Common myeloid progenitor, CD34-positive (primary cell): ENCODE measurements around the gene TAT.

ENCODE experiments used
- CTCF ChIA-PET: fragments of 350-600 bp; sonication (Branson Sonifier 250); formaldehyde crosslinking; loops from one replicate; lab custom pipeline; 2021; ENCODE audit warnings: antibody characterized with exemption; lab: Charles Lee
- POLR2A ChIA-PET: fragments of 350-600 bp; sonication (Branson Sonifier 250); formaldehyde crosslinking; loops from one replicate; lab custom pipeline; 2021; ENCODE audit warnings: antibody characterized with exemption; lab: Charles Lee
- DNase-seq, 3 donors: peaks; one replicate each; pipeline versions ENCODE4 v3.0.0 to v3.0.0-alpha.2; 2013
- H3K27ac ChIP-seq, 2 experiments: 1 replicate in 1 of 2; 2 replicates in 1 of 2; pipeline ENCODE4 v1.7.0; 2013; ENCODE audit warnings: inconsistent platforms in 2 of 2, low read length in 2 of 2, mild to moderate bottlenecking in 2 of 2, low read depth in 1 of 2, moderate library complexity in 1 of 2; ENCODE audit not compliant: severe bottlenecking in 2 of 2, insufficient read depth in 1 of 2, poor library complexity in 1 of 2
- H3K27me3 ChIP-seq, 5 experiments: replicated peaks in 2 of 5; 1 replicate in 3 of 5; 2 replicates in 2 of 5; pipeline versions ENCODE4 v1.6.1 to v1.7.0; 2013; ENCODE audit warnings: low read length in 4 of 5, mild to moderate bottlenecking in 2 of 5, moderate library complexity in 2 of 5, inconsistent platforms in 1 of 5; ENCODE audit not compliant: insufficient read depth in 5 of 5, control insufficient read depth in 4 of 5
- H3K36me3 ChIP-seq, 4 experiments: 1 replicate in 2 of 4; 2 replicates in 2 of 4; pipeline versions ENCODE4 v1.6.1 to v1.7.0; 2013; ENCODE audit warnings: low read length in 3 of 4, control low read depth in 1 of 4, mild to moderate bottlenecking in 1 of 4; ENCODE audit not compliant: control insufficient read depth in 4 of 4, insufficient read depth in 4 of 4
- H3K4me1 ChIP-seq, 4 experiments: 1 replicate in 3 of 4; 2 replicates in 1 of 4; pipeline versions ENCODE4 v1.6.1 to v1.7.1; 2013; ENCODE audit warnings: low read length in 3 of 4, mild to moderate bottlenecking in 3 of 4, control low read depth in 1 of 4, inconsistent platforms in 1 of 4, moderate library complexity in 1 of 4; ENCODE audit not compliant: control insufficient read depth in 4 of 4, insufficient read depth in 4 of 4; ENCODE audit errors: control extremely low read depth in 1 of 4
- H3K4me3 ChIP-seq, 7 experiments: 1 replicate in 4 of 7; 2 replicates in 3 of 7; pipeline versions ENCODE4 v1.5.1 to v1.7.0; 2013; ENCODE audit warnings: mild to moderate bottlenecking in 7 of 7, low read length in 6 of 7, moderate library complexity in 6 of 7, inconsistent platforms in 2 of 7, low read depth in 2 of 7, control low read depth in 1 of 7; ENCODE audit not compliant: insufficient read depth in 4 of 7, control insufficient read depth in 1 of 7; ENCODE audit errors: extremely low read depth in 1 of 7
- H3K9me3 ChIP-seq, 5 experiments: 1 replicate in 4 of 5; 2 replicates in 1 of 5; pipeline versions ENCODE4 v1.6.1 to v1.7.1; 2013; ENCODE audit warnings: low read length in 4 of 5, mild to moderate bottlenecking in 2 of 5, inconsistent platforms in 1 of 5, low read depth in 1 of 5, moderate library complexity in 1 of 5; ENCODE audit not compliant: control insufficient read depth in 4 of 5, insufficient read depth in 2 of 5; ENCODE audit errors: control extremely low read depth in 1 of 5
- WGBS: methylation state at CpG from one replicate; pipeline ENCODE4 v1.1.5; 2013; ENCODE audit not compliant: insufficient coverage; 5-methylcytosine and 5-hydroxymethylcytosine counted together

Gene TAT

DNA sequence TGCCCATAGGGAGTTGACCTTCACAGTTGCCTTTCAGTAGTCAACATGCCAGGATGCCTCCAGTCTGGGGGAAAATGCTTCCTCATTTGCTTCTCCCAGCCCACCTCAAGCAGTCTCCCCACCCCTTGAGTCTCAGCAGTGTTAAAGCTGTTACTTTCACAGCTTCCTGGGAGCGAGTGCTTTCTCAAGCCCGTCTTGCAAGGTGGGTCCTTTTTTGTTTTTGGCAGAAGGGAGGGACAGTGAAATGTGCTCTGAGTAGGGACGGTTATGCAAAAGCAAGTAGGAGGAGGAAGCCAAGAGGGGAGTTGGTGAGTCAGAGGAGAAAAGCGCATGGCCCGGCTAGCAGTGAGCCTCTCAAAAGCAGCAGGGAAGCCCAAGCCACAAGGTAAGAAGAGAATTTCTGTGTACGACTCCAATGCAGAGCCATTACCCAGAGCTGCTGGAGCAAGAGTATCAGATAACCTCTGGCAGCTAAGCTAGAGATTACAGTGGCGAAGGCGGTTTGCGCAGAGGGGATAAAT lies 50.7 kb downstream of the TAT start, which contains the start of gene CHST4:
Gene CHST4 (plus strand): TSS at position 316 of the 521 bp plus-strand sequence. CDS start 10,252 bp downstream, outside the sequence.
- Histone ChIP-seq H3K27ac (no peak within 1 kb of the TSS), H3K9me3 (no peaks in the 10 kb centered on the region), H3K4me3 (peak within 1 kb of the TSS in 1 of 7 experiments; percentile 13), H3K36me3 (no peaks in the 10 kb centered on the region), H3K27me3 (peaks cover 2 to 16% (median 7%) of the 10 kb centered on the region in 5 experiments), H3K4me1 (peaks cover 0 to 6% (median 3%) of the 10 kb centered on the region in 4 experiments)
- POLR2A ChIA-PET: no interaction called here
- DNase-seq: peak in 2 of 3 donors; percentile 32 to 43
- 25% methylated on average over 8 of the region's 9 CpGs for WGBS
- CTCF ChIA-PET: interaction anchor here (0.6 to 1.7 kb wide), 4 partner anchors 10 to 85 kb away, joined by 3 to 7 read pairs (median 4); no protein-coding TSS in a partner anchor

DNA sequence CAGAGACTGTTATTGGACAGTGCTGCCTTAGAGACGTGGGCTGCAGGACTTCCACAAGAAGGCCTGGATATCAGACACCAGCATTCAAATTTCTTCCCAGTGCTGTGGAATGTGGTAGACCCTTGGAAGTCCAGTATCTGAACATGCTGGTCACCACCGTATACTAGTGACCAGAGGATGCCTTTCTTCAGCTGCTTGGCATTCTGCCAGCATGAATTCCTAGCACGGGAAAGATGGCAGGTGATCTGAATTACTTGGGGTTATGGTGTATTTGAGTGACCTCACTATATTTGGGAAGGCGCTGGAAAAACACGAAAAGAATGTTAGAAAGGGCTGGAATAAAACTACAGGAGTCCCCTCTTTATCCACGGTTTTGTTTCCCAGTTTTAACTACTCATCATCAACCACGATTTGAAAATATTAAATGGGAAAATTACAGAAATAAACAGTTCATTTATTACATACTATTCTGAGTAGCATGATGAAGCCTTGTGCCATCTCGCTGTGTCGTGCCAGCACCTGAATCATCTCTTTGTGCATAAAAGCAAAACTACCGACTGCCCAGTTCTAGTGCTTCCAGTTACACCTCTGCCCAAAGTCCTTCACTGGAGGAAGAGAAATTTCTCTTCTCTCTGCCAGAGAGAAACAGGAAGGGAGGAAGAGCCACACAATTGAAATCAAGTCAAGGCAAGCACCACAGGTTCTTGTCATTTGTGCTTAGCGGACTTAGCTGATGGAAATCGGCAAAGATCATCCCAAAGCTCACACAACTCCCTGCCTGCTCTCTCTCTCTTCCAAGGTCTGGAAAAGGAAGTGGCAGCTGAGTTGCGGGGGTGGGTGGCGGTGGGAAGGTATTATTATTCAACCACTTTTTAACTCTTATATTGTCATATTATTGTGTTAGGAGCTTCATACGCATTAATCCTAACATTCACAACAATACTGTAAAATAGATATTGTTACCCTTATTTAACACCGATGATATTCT lies 52.0 kb downstream of the TAT start:
- Histone ChIP-seq H3K9me3 (no peaks in the 10 kb centered on the region), H3K36me3 (no peaks in the 10 kb centered on the region), H3K27ac (no peak overlapping the region), H3K27me3 (peaks cover 2 to 16% (median 7%) of the 10 kb centered on the region in 5 experiments), H3K4me1 (peaks cover 0 to 6% (median 3%) of the 10 kb centered on the region in 4 experiments), H3K4me3 (no peak overlapping the region)
- no peak for DNase-seq
- POLR2A ChIA-PET: no interaction called here
- CTCF ChIA-PET: interaction anchor here (1.7 kb wide), 1 partner anchor 13 kb away, joined by 7 read pairs; no protein-coding TSS in a partner anchor
- WGBS: 92% methylated on average over 6 of the region's 16 CpGs

DNA sequence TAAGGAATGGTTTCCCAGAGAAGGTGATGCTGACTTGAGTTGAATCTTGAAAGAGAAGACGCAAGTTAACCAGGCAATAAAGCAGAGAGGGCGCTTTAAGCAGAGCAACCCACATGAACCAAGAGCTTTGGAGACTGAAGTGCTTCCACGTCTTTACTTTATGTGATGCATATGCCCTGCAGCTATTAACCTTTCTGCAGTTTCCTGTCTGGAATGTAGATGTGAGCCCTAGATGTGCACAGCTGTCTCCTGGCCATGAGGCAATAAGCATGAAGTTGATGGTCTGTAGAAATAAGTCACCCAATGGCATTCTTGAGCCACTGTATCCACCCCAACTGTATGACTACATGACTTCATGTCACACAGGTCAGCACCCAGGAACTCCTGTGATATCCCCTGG lies 56.3 kb downstream of the TAT start:
- Histone ChIP-seq H3K4me1 (no peaks in the 10 kb centered on the region), H3K9me3 (no peaks in the 10 kb centered on the region), H3K36me3 (no peaks in the 10 kb centered on the region), H3K27me3 (peaks cover 0 to 10% (median 3%) of the 10 kb centered on the region in 5 experiments), H3K4me3 (no peak overlapping the region), H3K27ac (no peak overlapping the region)
- ChIA-PET POLR2A (no interaction called here), CTCF (no interaction called here)
- no peak for DNase-seq
- 93% methylated on average over 3 of the region's 3 CpGs for WGBS
